Stimulated activated memory B cell treated with anti-CD40 and anti-IgM and Interleukin-4, amounts not matched to agents 10 μg/mL and 1 μg/mL and 100 μg/mL, for 72 hours (primary cell): ENCODE results near the gene CRYGS.
A peak's percentile ranks its signal among the peaks of the same experiment; 100 is the strongest.
"Not testable (repeated sequence)": the region's sequence is repeated elsewhere in the genome, so short reads cannot be mapped to it uniquely, and the experiment has no call there.

Experiments used
- ATAC-seq: fragments of 150-1000 bp; cut with Tn5 transposase; 2 replicates; pipeline ENCODE4 v1.10.0; 2021
- H3K27ac Mint-ChIP-seq: one replicate; pipeline ENCODE4 v1.8.0; 2022; ENCODE audit warnings: mild to moderate bottlenecking, mixed read lengths
- H3K27me3 Mint-ChIP-seq: one replicate; pipeline ENCODE4 v1.8.0; 2022; ENCODE audit warnings: mixed read lengths
- H3K36me3 Mint-ChIP-seq: one replicate; pipeline ENCODE4 v1.8.0; 2022; ENCODE audit warnings: mixed read lengths
- H3K4me1 Mint-ChIP-seq: one replicate; pipeline ENCODE4 v1.8.0; 2022; ENCODE audit warnings: mixed read lengths
- H3K4me3 Mint-ChIP-seq: one replicate; pipeline ENCODE4 v1.8.0; 2022; ENCODE audit warnings: mild to moderate bottlenecking, moderate library complexity, mixed read lengths
- H3K9me3 Mint-ChIP-seq: one replicate; pipeline ENCODE4 v1.8.0; 2022; ENCODE audit warnings: mixed read lengths

The CRYGS gene

GRCh38 chr3:186570096-186570940 is 26.1 kb upstream of the CRYGS start, which contains the start of gene DNAJB11:
TSS of gene DNAJB11 (plus strand) at chr3:186570720. CDS start at chr3:186570898, 178 bp downstream.
- peak; percentile 93 for ATAC-seq
- Mint-ChIP-seq H3K36me3 (no peaks in the 10 kb centered on the region), H3K9me3 (no peaks in the 10 kb centered on the region), H3K4me3 (peak within 1 kb of the TSS; percentile 94), H3K27me3 (no peaks in the 10 kb centered on the region), H3K27ac (peak within 1 kb of the TSS; percentile 93), H3K4me1 (peaks cover 55% of the 10 kb centered on the region)

GRCh38 chr3:186569779-186570095 is 25.6 kb upstream of the CRYGS start:
- Mint-ChIP-seq H3K27me3 (no peaks in the 10 kb centered on the region), H3K9me3 (no peaks in the 10 kb centered on the region), H3K4me1 (peaks cover 56% of the 10 kb centered on the region), H3K4me3 (peak overlapping the region; percentile 94), H3K36me3 (no peaks in the 10 kb centered on the region), H3K27ac (peak overlapping the region; percentile 93)
- no peak for ATAC-seq

GRCh38 chr3:186569361-186569760 is 25.2 kb upstream of the CRYGS start:
- H3K9me3 Mint-ChIP-seq, ATAC-seq, H3K36me3 Mint-ChIP-seq, H3K27me3 Mint-ChIP-seq: not testable (repeated sequence)
- Mint-ChIP-seq H3K27ac (peak overlapping the region; percentile 93), H3K4me1 (peaks cover 56% of the 10 kb centered on the region), H3K4me3 (peak overlapping the region; percentile 94)

GRCh38 chr3:186567072-186567921 is 23.1 kb upstream of the CRYGS start, which contains the start of gene TBCCD1:
TSS of gene TBCCD1 (minus strand) at chr3:186567339. CDS start at chr3:186564329, 3,010 bp downstream.
- ATAC-seq = peak; percentile 76
- peaks cover 67% of the 10 kb centered on the region for H3K4me1 Mint-ChIP-seq
- H3K4me3 Mint-ChIP-seq = peak within 1 kb of the TSS; percentile 80
- no peaks in the 10 kb centered on the region for H3K27me3 Mint-ChIP-seq
- H3K27ac Mint-ChIP-seq = peak within 1 kb of the TSS; percentile 79
- H3K36me3 Mint-ChIP-seq = peaks cover 3% of the 10 kb centered on the region
- H3K9me3 Mint-ChIP-seq = no peaks in the 10 kb centered on the region

- peak; percentile 0 for ATAC-seq
- H3K4me1 Mint-ChIP-seq = peaks cover 71% of the 10 kb centered on the region
- H3K27ac Mint-ChIP-seq = peak overlapping the region; percentile 79
- peaks cover 9% of the 10 kb centered on the region for H3K36me3 Mint-ChIP-seq
- H3K4me3 Mint-ChIP-seq = peak overlapping the region; percentile 80
- no peaks in the 10 kb centered on the region for H3K9me3 Mint-ChIP-seq
- no peaks in the 10 kb centered on the region for H3K27me3 Mint-ChIP-seq
These were observed 22.5 kb upstream of the CRYGS start for GRCh38 chr3:186566772-186567071.

GRCh38 chr3:186564586-186564985 is 20.4 kb upstream of the CRYGS start:
- H3K4me3 Mint-ChIP-seq = no peak overlapping the region
- no peaks in the 10 kb centered on the region for H3K9me3 Mint-ChIP-seq
- H3K27me3 Mint-ChIP-seq = no peaks in the 10 kb centered on the region
- H3K36me3 Mint-ChIP-seq = peaks cover 9% of the 10 kb centered on the region
- ATAC-seq = no peak
- H3K27ac Mint-ChIP-seq = no peak overlapping the region
- peaks cover 66% of the 10 kb centered on the region for H3K4me1 Mint-ChIP-seq

- Mint-ChIP-seq H3K4me1 (no peaks in the 10 kb centered on the region), H3K27me3 (no peaks in the 10 kb centered on the region), H3K36me3 (peaks cover 57% of the 10 kb centered on the region), H3K27ac (no peak overlapping the region), H3K4me3 (no peak overlapping the region), H3K9me3 (no peaks in the 10 kb centered on the region)
- ATAC-seq = no peak
These were observed 8.3 kb upstream of the CRYGS start for GRCh38 chr3:186552408-186553031.

GRCh38 chr3:186551387-186551786 is 7.2 kb upstream of the CRYGS start:
- Mint-ChIP-seq H3K36me3 (peaks cover 47% of the 10 kb centered on the region), H3K27ac (no peak overlapping the region), H3K9me3 (no peaks in the 10 kb centered on the region), H3K27me3 (no peaks in the 10 kb centered on the region), H3K4me3 (no peak overlapping the region), H3K4me1 (no peaks in the 10 kb centered on the region)
- no peak for ATAC-seq

GRCh38 chr3:186549497-186549896 is 5.3 kb upstream of the CRYGS start:
- Mint-ChIP-seq H3K27me3 (no peaks in the 10 kb centered on the region), H3K9me3 (no peaks in the 10 kb centered on the region), H3K4me1 (no peaks in the 10 kb centered on the region), H3K36me3 (peaks cover 34% of the 10 kb centered on the region), H3K27ac (no peak overlapping the region), H3K4me3 (no peak overlapping the region)
- ATAC-seq = no peak

GRCh38 chr3:186540835-186541226 is 3.3 kb downstream of the CRYGS start:
- no peak overlapping the region for H3K4me3 Mint-ChIP-seq
- no peaks in the 10 kb centered on the region for H3K9me3 Mint-ChIP-seq
- ATAC-seq = no peak
- no peaks in the 10 kb centered on the region for H3K27me3 Mint-ChIP-seq
- peaks cover 52% of the 10 kb centered on the region for H3K4me1 Mint-ChIP-seq
- peak overlapping the region; percentile 42 for H3K27ac Mint-ChIP-seq
- peaks cover 13% of the 10 kb centered on the region for H3K36me3 Mint-ChIP-seq

GRCh38 chr3:186540221-186540834 is 3.9 kb downstream of the CRYGS start:
- Mint-ChIP-seq H3K36me3 (peaks cover 13% of the 10 kb centered on the region), H3K27me3 (no peaks in the 10 kb centered on the region), H3K9me3 (no peaks in the 10 kb centered on the region), H3K4me3 (no peak overlapping the region), H3K27ac (peak overlapping the region; percentile 42), H3K4me1 (peaks cover 57% of the 10 kb centered on the region)
- peak; percentile 86 for ATAC-seq

- ATAC-seq = no peak
- no peaks in the 10 kb centered on the region for H3K27me3 Mint-ChIP-seq
- no peak overlapping the region for H3K4me3 Mint-ChIP-seq
- H3K27ac Mint-ChIP-seq = peak overlapping the region; percentile 42
- H3K4me1 Mint-ChIP-seq = peaks cover 73% of the 10 kb centered on the region
- H3K36me3 Mint-ChIP-seq = peaks cover 8% of the 10 kb centered on the region
- no peaks in the 10 kb centered on the region for H3K9me3 Mint-ChIP-seq
These were observed 5.4 kb downstream of the CRYGS start for GRCh38 chr3:186538779-186539178.

GRCh38 chr3:186536883-186537844 is 7.0 kb downstream of the CRYGS start:
- no peak for ATAC-seq
- H3K9me3 Mint-ChIP-seq = no peaks in the 10 kb centered on the region
- H3K4me3 Mint-ChIP-seq = no peak overlapping the region
- H3K4me1 Mint-ChIP-seq = peaks cover 89% of the 10 kb centered on the region
- H3K36me3 Mint-ChIP-seq = no peaks in the 10 kb centered on the region
- peak overlapping the region; percentile 95 for H3K27ac Mint-ChIP-seq
- H3K27me3 Mint-ChIP-seq = no peaks in the 10 kb centered on the region

GRCh38 chr3:186534113-186534669 is 10.0 kb downstream of the CRYGS start:
- ATAC-seq = peak; percentile 98
- Mint-ChIP-seq H3K27ac (peak overlapping the region; percentile 95), H3K9me3 (no peaks in the 10 kb centered on the region), H3K4me3 (peak overlapping the region; percentile 55), H3K4me1 (peaks cover 93% of the 10 kb centered on the region), H3K27me3 (no peaks in the 10 kb centered on the region), H3K36me3 (peaks cover 4% of the 10 kb centered on the region)
